Activated naive CD4-positive, alpha-beta T cell treated with anti-CD3 and anti-CD28 coated beads, Interleukin-2, amount 50 U/mL, for 72 hours (primary cell): ENCODE data around the gene STRA6. TPM values are rescaled to one million over a fixed set of nuclear protein-coding genes. Genes with fewer than 3 reads are reported as not detected.

Source experiments
- ATAC-seq, 2 donors: fragments of 150-1000 bp; cut with Tn5 transposase; 2 replicates each; pipeline ENCODE4 v1.10.0; 2021; ENCODE audit warnings: mild to moderate bottlenecking in 2 of 2, moderate library complexity in 2 of 2
- DNase-seq, 2 donors: peaks; one replicate each; pipeline ENCODE4 v3.0.0; 2021 to 2022; ENCODE audit warnings: low spot score in 2 of 2
- H3K27ac Mint-ChIP-seq, 2 donors: one replicate each; pipeline ENCODE4 v1.8.0; 2022; ENCODE audit warnings: mild to moderate bottlenecking in 2 of 2, mixed read lengths in 2 of 2
- H3K36me3 Mint-ChIP-seq, 2 donors: one replicate each; pipeline ENCODE4 v1.8.0; 2022; ENCODE audit warnings: mixed read lengths in 2 of 2
- H3K9me3 Mint-ChIP-seq, 2 donors: one replicate each; pipeline ENCODE4 v1.8.0; 2022; ENCODE audit warnings: mixed read lengths in 2 of 2
- total RNA-seq, 2 donors: library from RNA; stranded (reverse); gene quantifications; one replicate each; pipeline ENCODE4 v1.2.3, GENCODE V29; 2022

STRA6 gene
- total RNA-seq, 2 donors from 2014 or later, result 0.14 TPM; not detected in 1

DNA sequence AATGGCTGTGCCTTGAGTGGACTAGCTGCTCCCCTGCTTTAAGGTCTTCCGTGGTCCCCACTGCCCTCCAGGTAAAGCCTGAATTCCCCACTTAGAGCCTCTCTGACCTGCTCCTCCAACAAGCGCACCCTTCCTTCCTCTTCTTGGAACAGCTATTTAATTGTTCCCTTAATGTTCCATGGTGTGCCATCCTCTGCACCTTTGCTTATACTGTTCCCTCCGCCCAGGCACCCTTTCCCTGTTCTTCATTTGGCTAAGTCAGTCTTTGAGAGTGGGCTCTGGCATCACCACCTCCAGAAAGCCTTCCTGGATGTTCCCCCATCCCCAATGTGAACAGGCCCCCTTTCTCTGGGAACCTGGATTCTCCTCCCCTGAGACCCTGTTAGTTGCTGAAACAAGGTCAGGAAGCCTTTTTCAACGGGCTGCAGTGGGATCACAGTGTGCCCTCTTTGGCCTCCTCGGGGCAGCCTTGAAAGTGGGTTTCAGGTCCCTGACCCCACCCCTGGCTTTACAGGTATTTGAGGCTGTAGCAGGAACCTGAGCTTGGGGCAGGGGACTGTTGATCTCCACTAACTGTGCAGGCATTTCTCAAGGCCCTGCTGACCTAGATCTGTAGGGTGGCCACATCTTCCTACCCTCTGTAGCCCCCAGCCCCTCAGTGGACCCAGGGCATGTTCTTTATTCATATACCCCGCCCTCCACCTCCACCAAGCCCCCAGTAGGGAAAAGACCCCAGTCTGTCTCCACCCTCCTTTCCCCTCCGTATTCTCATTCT is 24.1 kb downstream of the STRA6 start:
- Mint-ChIP-seq H3K36me3 (no peaks in the 10 kb centered on the region), H3K27ac (no peak overlapping the region), H3K9me3 (no peaks in the 10 kb centered on the region)
- DNase-seq, result no peak
- no peak for ATAC-seq

DNA sequence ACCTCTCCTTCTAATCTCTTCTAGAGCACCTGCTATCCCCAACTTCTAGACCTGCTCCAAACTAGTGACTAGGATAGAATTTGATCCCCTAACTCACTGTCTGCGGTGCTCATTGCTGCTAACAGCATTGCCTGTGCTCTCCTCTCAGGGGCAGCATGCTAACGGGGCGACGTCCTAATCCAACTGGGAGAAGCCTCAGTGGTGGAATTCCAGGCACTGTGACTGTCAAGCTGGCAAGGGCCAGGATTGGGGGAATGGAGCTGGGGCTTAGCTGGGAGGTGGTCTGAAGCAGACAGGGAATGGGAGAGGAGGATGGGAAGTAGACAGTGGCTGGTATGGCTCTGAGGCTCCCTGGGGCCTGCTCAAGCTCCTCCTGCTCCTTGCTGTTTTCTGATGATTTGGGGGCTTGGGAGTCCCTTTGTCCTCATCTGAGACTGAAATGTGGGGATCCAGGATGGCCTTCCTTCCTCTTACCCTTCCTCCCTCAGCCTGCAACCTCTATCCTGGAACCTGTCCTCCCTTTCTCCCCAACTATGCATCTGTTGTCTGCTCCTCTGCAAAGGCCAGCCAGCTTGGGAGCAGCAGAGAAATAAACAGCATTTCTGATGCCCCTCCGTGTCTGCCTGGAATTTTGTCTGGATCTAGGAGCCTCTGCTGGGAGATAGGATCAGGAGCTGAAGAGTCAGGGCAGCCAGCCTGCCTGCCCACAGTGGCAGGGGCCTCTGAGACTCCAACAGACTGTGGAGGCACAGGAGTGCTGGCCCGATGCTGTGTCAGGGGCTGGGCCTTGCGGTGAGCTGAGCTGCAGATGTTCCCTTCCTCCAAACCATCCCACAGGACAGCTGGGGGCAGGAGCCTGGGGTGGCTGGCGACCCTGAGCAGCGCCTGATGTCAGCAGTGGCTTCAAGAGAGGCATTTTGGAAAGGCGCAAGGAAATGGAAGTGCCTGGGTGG is 26.0 kb downstream of the STRA6 start:
- no peak for ATAC-seq
- H3K36me3 Mint-ChIP-seq, result no peaks in the 10 kb centered on the region
- DNase-seq, result no peak
- H3K27ac Mint-ChIP-seq, result peak overlapping the region in 1 of 2 donors; percentile 3
- no peaks in the 10 kb centered on the region for H3K9me3 Mint-ChIP-seq

DNA sequence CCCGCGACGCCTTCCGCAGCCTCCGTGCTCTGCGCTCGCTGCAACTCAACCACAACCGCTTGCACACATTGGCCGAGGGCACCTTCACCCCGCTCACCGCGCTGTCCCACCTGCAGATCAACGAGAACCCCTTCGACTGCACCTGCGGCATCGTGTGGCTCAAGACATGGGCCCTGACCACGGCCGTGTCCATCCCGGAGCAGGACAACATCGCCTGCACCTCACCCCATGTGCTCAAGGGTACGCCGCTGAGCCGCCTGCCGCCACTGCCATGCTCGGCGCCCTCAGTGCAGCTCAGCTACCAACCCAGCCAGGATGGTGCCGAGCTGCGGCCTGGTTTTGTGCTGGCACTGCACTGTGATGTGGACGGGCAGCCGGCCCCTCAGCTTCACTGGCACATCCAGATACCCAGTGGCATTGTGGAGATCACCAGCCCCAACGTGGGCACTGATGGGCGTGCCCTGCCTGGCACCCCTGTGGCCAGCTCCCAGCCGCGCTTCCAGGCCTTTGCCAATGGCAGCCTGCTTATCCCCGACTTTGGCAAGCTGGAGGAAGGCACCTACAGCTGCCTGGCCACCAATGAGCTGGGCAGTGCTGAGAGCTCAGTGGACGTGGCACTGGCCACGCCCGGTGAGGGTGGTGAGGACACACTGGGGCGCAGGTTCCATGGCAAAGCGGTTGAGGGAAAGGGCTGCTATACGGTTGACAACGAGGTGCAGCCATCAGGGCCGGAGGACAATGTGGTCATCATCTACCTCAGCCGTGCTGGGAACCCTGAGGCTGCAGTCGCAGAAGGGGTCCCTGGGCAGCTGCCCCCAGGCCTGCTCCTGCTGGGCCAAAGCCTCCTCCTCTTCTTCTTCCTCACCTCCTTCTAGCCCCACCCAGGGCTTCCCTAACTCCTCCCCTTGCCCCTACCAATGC is 27.1 kb downstream of the STRA6 start:
- no peaks in the 10 kb centered on the region for H3K9me3 Mint-ChIP-seq
- no peaks in the 10 kb centered on the region for H3K36me3 Mint-ChIP-seq
- DNase-seq, result peak in 1 of 2 donors; percentile 50
- no peak overlapping the region for H3K27ac Mint-ChIP-seq
- ATAC-seq, result no peak

DNA sequence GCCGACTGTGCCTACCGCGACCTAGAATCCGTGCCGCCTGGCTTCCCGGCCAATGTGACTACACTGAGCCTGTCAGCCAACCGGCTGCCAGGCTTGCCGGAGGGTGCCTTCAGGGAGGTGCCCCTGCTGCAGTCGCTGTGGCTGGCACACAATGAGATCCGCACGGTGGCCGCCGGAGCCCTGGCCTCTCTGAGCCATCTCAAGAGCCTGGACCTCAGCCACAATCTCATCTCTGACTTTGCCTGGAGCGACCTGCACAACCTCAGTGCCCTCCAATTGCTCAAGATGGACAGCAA is 27.7 kb downstream of the STRA6 start:
- ATAC-seq (no peak), DNase-seq (peak in 1 of 2 donors; percentile 50)
- Mint-ChIP-seq H3K27ac (no peak overlapping the region), H3K36me3 (no peaks in the 10 kb centered on the region), H3K9me3 (no peaks in the 10 kb centered on the region)

DNA sequence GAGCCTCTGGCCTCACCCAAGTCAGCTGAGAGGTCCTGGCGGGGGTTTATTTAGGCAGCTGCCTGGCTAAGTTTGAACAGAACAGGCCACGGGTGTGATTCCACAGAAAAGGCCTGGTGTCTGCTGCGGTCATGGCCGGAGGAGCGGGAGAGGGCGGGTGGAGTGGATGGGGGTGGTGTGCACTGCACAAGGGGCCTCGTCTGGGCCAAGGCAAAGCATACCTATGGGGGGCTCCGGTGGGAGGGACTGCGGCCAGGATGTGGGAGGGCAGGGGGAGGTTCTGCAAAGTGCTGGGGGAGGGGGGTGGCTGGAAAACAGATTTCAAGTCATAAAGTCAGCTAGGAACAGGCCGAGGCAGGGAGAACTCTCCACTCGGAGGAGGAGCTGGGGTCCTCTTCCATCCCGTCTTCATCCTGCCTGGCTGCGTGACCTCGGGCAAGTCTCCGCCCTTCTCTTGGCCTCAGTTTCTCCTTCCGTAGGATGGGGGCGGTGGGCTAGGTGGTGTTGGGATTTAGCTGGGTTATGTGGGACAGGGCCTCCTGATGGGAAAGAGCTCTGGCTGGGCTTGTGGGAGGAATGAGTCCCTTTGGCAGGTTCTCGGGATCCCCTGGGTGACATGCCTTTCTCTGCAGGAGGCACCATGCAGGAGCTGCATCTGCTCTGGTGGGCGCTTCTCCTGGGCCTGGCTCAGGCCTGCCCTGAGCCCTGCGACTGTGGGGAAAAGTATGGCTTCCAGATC is 28.2 kb downstream of the STRA6 start:
- no peaks in the 10 kb centered on the region for H3K9me3 Mint-ChIP-seq
- no peak overlapping the region for H3K27ac Mint-ChIP-seq
- DNase-seq (no peak), ATAC-seq (no peak)
- no peaks in the 10 kb centered on the region for H3K36me3 Mint-ChIP-seq

DNA sequence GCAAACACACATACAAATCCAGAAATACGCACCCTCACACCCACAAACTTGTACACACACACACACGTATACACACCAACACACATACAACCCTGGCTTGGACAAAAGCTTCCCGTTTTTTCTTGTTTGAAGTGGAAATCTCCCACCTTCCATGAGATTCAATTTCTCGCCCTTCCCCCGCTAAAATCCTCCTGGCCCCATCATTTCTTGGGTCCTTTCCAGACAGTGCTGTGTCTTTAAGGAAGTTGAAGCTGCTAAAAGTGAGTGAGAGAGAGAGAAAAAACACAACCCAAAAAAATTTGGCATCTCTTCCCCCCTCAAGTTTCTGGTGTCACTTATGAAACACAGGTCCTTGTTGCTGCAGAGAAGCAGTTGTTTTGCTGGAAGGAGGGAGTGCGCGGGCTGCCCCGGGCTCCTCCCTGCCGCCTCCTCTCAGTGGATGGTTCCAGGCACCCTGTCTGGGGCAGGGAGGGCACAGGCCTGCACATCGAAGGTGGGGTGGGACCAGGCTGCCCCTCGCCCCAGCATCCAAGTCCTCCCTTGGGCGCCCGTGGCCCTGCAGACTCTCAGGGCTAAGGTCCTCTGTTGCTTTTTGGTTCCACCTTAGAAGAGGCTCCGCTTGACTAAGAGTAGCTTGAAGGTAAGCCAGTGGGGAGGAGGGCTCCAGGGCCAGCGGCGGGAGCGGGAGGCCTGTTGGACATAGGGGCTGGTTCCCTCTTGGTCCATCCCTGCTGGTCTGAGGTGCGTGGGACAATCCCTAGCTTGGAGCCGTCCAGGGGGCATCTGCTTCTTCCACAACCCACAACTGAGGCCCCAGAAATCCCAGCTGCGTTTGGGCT is 29.0 kb downstream of the STRA6 start, which contains the start of gene ISLR:
ISLR (plus strand) TSS at position 331 of the 839 bp plus-strand sequence. CDS start 1,149 bp downstream, outside the sequence.
- Mint-ChIP-seq H3K9me3 (no peaks in the 10 kb centered on the region), H3K27ac (no peak within 1 kb of the TSS)
- ATAC-seq, result no peak

DNA sequence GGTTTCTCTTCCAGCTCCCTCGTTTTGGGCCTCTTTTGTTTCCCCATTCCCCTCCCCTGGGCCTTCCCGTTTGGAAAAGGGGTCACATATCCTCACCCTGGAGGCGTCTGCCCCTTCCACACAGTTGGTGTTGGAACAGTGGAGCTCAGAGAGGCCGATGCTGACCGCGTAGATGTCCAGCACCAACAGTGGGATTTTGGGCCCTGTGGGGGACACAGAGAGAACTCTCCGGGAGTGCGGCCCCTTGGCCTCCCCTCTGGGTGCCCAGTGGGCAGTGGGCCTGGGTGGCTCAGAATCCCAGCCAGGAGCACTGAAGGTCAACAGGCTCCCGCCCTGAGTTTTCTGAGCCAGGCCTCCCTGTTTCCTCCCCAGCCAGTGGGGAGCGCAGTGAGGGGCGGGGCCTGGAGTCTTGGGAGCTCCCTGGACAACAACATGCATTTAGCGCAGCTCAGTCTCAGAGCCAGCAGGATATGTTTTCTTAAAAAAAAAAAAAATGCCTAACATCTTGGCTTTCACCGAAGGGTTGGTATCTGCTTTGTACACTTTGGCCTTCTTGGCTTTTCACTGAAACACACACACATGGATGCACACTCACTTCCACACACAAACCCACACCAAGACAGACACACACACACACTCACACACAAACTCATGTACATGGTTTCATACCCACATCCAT is 29.7 kb downstream of the STRA6 start:
- Mint-ChIP-seq H3K9me3 (no peaks in the 10 kb centered on the region), H3K36me3 (no peaks in the 10 kb centered on the region), H3K27ac (no peak overlapping the region)
- ATAC-seq (no peak), DNase-seq (peak in 1 of 2 donors; percentile 42)

More for the DNA sequence above, 29.0 kb downstream of the STRA6 start, which contains the start of gene ISLR:
- H3K36me3 Mint-ChIP-seq, result no peaks in the 10 kb centered on the region
- peak in 1 of 2 donors; percentile 38 for DNase-seq

DNA sequence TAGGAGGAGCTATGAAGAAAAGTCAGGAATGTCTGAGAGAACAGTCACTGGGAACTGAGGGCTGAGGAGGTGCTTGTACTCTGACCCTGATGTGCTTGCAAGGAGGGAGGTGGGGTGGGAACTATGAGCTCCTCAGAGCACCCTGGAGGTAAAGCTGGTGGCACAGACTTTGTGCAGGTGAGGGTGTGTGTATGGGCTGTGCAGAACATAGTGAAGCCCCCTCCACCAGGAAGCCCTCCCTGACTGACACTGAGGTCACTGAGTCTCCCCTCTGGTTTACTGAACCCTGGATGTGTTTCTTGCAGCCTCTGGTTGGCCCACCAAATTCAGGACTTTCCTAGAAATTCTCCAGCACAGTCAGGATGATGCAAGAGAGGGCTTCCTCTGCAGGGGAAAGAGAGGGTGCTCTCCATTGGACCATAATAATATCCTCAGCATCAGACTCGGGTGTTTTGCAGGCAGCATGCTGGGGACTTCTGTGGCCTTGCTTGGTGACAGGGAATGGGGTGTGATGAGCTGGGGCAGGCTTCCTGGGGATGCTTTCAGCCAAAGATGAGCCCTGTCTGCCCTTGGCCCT is 30.5 kb downstream of the STRA6 start:
- no peak for DNase-seq

DNA sequence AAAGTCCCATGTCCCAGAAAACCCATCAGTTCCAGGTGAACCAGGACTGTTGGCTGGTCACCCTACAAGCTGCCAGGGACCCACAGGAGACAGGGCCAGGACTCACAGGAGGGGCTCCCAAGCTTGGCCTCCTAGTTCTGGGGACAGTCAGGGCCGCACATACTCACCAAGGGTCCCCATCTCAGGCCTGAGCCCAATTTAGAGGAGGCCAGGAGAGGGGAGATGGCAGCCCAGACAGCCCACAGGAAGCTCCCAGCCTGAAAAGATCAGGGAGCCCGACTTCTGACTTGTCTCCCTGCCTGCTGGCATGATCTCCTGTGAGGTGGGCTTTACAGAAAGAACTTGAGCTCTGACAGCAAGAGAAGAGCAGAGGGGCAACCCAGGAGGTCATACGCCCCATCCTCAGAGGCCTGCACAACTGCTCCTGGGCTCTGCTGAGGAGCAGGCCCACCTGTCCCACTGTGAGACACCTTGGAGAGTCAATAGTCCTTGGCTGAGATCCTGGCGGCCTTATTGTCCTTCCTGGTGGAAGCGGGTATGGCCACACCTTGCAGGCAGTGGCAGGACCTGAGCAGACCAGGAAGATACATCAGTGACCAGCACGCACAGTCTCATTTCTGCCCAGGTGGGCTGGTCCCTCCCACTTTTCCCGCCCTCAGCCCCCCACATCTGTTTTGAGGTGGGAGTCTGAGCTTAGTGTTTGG is 31.6 kb downstream of the STRA6 start:
- Mint-ChIP-seq H3K9me3 (no peaks in the 10 kb centered on the region), H3K27ac (no peak overlapping the region), H3K36me3 (no peaks in the 10 kb centered on the region)
- no peak for ATAC-seq
- peak in 1 of 2 donors; percentile 20 for DNase-seq

More for the DNA sequence above, 30.5 kb downstream of the STRA6 start:
- H3K9me3 Mint-ChIP-seq, result no peaks in the 10 kb centered on the region
- no peaks in the 10 kb centered on the region for H3K36me3 Mint-ChIP-seq
- ATAC-seq, result no peak
- H3K27ac Mint-ChIP-seq, result no peak overlapping the region

DNA sequence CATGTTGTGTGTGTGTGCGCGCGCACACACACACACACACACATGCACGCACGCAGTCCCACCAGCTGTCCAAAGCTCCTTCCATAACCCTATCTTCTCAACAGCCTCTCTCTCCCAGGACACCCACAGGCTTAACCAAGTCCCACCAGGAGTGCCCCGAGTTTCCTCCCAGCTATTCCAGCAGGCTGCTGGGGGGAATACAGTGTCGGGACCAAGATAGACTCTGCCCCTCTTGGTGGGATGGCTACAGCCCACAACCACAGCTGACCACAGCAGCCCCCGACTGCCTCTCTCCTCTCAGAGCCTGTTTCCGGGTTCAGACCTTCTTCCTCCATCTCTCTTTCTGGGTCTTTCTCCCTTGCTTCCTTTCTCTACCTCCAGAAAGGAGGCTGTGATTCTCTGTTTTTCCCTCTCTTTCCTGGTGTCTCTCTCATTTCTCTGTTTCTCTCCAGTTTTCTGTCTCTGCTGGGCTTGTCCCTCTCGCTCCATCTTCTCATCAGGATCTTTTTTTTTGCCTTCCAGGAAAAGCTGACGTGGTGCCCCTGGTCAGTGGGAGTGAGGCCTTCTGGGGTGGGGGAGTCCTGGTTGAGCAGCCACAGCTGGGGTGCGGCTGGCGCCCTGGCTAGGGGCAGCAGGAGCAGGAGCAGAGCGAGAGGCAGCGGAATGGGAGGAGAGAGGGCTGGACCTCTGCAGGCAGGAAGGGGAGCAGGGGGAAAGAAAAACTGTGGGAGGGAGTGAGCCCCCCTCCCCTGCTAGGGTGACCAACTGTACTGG is 32.3 kb downstream of the STRA6 start:
- Mint-ChIP-seq H3K27ac (peak overlapping the region in 1 of 2 donors; percentile 62), H3K36me3 (no peaks in the 10 kb centered on the region), H3K9me3 (no peaks in the 10 kb centered on the region)
- ATAC-seq, result no peak
- DNase-seq, result peak in 1 of 2 donors; percentile 23

DNA sequence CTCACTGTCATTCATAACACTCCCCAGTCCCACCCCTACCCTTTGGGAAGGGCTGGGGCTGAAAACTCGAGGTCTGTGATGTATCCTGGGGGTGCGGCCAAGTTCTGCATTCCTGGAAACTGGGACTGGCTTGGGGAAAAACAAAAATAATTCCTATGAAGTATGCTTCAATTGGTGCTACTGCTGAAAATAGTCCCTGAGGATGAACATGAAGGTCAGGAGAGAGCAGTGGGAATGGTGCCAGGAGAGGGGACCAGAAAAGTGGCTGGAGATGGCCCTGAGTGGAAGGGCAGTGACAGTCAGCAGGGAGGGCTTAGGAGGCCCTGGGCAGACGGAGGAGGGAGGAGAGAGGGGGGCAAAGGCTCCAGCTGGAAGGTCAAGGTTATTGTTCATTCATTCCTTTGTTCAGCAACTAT is 33.9 kb downstream of the STRA6 start:
- DNase-seq, result peak in 1 of 2 donors; percentile 16
- peak overlapping the region in 1 of 2 donors; percentile 7 for H3K27ac Mint-ChIP-seq
- no peaks in the 10 kb centered on the region for H3K9me3 Mint-ChIP-seq
- no peaks in the 10 kb centered on the region for H3K36me3 Mint-ChIP-seq
- no peak for ATAC-seq

DNA sequence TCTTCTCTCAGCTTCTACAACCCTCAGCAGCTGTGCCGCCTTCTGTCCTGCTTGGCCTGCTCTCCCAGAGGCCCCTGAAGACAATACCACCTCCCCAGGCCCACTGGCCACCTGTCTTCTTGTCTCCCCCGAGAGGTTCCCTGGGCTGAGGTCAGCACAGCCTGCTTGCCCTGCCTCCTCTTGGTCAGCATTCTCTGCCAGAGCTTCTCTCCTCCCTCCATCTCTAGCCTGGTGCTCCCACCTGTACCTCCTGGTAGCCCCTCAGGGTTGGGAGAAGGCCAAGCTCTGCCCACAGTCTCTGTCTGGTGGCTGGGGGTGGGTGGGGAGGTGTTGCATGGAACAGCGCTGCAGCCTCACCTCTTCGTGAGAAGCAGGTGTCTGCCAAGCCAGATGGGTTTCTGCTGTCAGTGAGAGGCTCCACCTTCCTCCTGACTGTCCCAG is 34.7 kb downstream of the STRA6 start:
- DNase-seq, result peak in 1 of 2 donors; percentile 47
- Mint-ChIP-seq H3K9me3 (no peaks in the 10 kb centered on the region), H3K36me3 (no peaks in the 10 kb centered on the region), H3K27ac (peak overlapping the region; percentile 7 to 61)
- no peak for ATAC-seq

DNA sequence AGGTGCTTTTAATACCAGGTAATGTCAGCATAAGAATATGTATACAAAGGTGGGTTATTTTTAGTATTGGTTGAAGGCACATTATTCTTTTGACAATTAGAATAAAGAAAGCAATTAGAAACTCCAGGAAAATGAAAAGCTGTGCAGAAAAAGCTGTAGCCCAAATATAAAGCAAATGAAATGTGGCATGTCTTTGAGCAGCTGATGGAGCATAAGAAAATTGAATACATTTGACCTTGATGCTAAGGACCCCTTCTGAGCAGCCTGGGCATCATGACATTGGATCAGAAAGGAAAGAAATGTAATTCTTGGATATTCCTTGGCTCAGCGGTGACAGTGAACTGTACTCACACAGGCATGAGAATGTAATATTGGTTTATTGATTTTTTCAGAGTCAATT is 37.1 kb downstream of the STRA6 start:
- no peak for ATAC-seq
- no peak for DNase-seq
- H3K27ac Mint-ChIP-seq, result no peak overlapping the region
- no peaks in the 10 kb centered on the region for H3K36me3 Mint-ChIP-seq
- H3K9me3 Mint-ChIP-seq, result no peaks in the 10 kb centered on the region
